ENCODE results near the gene CXorf65.
A peak's percentile ranks its signal among the peaks of the same experiment; 100 is the strongest.

The CXorf65 gene

GRCh38 chrX:71068044-71068918, 38.3 kb downstream of the CXorf65 start, which contains the start of gene SNX12:
Gene SNX12, minus strand, starts transcription at chrX:71068334. Its CDS starts 28 bp downstream, at chrX:71068306.
- H3K27ac Mint-ChIP-seq: peak within 1 kb of the TSS; percentile 87 to 91 (median 87)
- TF ChIP-seq, protein P1, sequence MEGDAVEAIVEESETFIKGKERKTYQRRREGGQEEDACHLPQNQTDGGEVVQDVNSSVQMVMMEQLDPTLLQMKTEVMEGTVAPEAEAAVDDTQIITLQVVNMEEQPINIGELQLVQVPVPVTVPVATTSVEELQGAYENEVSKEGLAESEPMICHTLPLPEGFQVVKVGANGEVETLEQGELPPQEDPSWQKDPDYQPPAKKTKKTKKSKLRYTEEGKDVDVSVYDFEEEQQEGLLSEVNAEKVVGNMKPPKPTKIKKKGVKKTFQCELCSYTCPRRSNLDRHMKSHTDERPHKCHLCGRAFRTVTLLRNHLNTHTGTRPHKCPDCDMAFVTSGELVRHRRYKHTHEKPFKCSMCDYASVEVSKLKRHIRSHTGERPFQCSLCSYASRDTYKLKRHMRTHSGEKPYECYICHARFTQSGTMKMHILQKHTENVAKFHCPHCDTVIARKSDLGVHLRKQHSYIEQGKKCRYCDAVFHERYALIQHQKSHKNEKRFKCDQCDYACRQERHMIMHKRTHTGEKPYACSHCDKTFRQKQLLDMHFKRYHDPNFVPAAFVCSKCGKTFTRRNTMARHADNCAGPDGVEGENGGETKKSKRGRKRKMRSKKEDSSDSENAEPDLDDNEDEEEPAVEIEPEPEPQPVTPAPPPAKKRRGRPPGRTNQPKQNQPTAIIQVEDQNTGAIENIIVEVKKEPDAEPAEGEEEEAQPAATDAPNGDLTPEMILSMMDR (IDR thresholded peaks at IDR 0.05; ENCODE audit: unreplicated experiment in 3 of 3): no peak
- H3K36me3 Mint-ChIP-seq (ENCODE audit: low read depth): peaks cover 3% of the 10 kb centered on the region
- peak within 1 kb of the TSS; percentile 91 to 96 (median 96) for H3K4me3 Mint-ChIP-seq
- H3K9me3 Mint-ChIP-seq: peaks cover 2% of the 10 kb centered on the region
- H3K4me1 Mint-ChIP-seq: peaks cover 5% of the 10 kb centered on the region
- no peaks in the 10 kb centered on the region for H3K27me3 Mint-ChIP-seq (ENCODE audit: low read depth)

- Mint-ChIP-seq H3K4me3 (peak overlapping the region; percentile 91 to 96 (median 96)), H3K36me3 (ENCODE audit: low read depth) (peaks cover 6% of the 10 kb centered on the region), H3K4me1 (peaks cover 5% of the 10 kb centered on the region), H3K27me3 (ENCODE audit: low read depth) (no peaks in the 10 kb centered on the region), H3K9me3 (peaks cover 2% of the 10 kb centered on the region), H3K27ac (peak overlapping the region; percentile 87 to 91 (median 87))
- TF ChIP-seq, protein P1 (IDR thresholded peaks at IDR 0.05; ENCODE audit: unreplicated experiment in 3 of 3): no peak
These were observed 38.9 kb downstream of the CXorf65 start for GRCh38 chrX:71067712-71068043.

GRCh38 chrX:71067089-71067488, 39.5 kb downstream of the CXorf65 start:
- Mint-ChIP-seq H3K36me3 (ENCODE audit: low read depth) (peaks cover 9% of the 10 kb centered on the region), H3K27me3 (ENCODE audit: low read depth) (no peaks in the 10 kb centered on the region), H3K27ac (peak overlapping the region in 2 of 3 experiments; percentile 87 to 91), H3K9me3 (peaks cover 2% of the 10 kb centered on the region), H3K4me3 (peak overlapping the region; percentile 91 to 96 (median 96)), H3K4me1 (peaks cover 5% of the 10 kb centered on the region)
- TF ChIP-seq, protein P1 (IDR thresholded peaks at IDR 0.05; ENCODE audit: unreplicated experiment in 3 of 3): no peak

GRCh38 chrX:71060127-71060526, 46.4 kb downstream of the CXorf65 start:
- no peaks in the 10 kb centered on the region for H3K27me3 Mint-ChIP-seq (ENCODE audit: low read depth)
- H3K4me1 Mint-ChIP-seq: no peaks in the 10 kb centered on the region
- H3K36me3 Mint-ChIP-seq (ENCODE audit: low read depth): peaks cover 37% of the 10 kb centered on the region
- peaks cover 2% of the 10 kb centered on the region for H3K9me3 Mint-ChIP-seq
- no peak overlapping the region for H3K27ac Mint-ChIP-seq
- no peak overlapping the region for H3K4me3 Mint-ChIP-seq
- TF ChIP-seq, protein P1 (IDR thresholded peaks at IDR 0.05; ENCODE audit: unreplicated experiment in 3 of 3): no peak

DNA sequence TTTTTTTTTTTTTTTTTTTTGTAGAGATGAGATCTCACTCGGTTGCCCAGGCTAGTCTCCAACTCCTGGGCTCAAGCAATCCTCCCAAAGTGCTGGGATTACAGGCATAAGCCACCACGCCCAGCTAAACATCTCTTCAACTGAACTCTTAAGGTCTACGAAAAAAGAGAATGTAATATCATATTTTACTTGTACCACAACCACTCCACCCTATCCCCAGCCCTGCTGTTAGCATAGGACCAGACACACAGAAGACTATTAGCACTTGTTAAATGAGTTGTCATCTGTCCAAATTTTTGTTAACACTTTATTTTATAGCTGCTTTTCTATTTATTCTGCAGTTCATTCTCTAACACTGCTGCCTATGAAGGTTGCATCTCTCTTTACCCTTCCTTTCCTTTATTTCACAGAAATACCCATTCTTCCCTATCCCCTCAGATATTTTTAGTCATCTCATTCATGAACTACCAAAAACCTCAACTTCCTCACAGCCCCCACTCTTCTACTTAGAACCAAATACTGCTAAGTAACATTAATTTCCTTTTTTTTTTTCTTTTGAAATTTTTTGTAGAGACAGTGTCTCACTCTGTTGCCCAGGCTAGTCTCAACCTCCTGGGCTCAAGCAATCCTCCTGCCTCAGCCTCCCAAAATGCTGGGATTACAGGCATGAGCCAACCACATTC, 48.6 kb downstream of the CXorf65 start:
- no peak overlapping the region for H3K27ac Mint-ChIP-seq
- H3K36me3 Mint-ChIP-seq (ENCODE audit: low read depth): peaks cover 36% of the 10 kb centered on the region
- H3K4me3 Mint-ChIP-seq: no peak overlapping the region
- H3K4me1 Mint-ChIP-seq: no peaks in the 10 kb centered on the region
- TF ChIP-seq, protein P1 (IDR thresholded peaks at IDR 0.05; ENCODE audit: unreplicated experiment in 3 of 3): no peak
- H3K27me3 Mint-ChIP-seq (ENCODE audit: low read depth): no peaks in the 10 kb centered on the region
- no peaks in the 10 kb centered on the region for H3K9me3 Mint-ChIP-seq

Measured in nephron (organoid).